Measurements from ENCODE around the gene KNCN. TPM values are rescaled to one million over a fixed set of nuclear protein-coding genes. Genes with fewer than 3 reads are reported as not detected.

KNCN gene
- polyA plus RNA-seq, 3 donors: not detected

DNA sequence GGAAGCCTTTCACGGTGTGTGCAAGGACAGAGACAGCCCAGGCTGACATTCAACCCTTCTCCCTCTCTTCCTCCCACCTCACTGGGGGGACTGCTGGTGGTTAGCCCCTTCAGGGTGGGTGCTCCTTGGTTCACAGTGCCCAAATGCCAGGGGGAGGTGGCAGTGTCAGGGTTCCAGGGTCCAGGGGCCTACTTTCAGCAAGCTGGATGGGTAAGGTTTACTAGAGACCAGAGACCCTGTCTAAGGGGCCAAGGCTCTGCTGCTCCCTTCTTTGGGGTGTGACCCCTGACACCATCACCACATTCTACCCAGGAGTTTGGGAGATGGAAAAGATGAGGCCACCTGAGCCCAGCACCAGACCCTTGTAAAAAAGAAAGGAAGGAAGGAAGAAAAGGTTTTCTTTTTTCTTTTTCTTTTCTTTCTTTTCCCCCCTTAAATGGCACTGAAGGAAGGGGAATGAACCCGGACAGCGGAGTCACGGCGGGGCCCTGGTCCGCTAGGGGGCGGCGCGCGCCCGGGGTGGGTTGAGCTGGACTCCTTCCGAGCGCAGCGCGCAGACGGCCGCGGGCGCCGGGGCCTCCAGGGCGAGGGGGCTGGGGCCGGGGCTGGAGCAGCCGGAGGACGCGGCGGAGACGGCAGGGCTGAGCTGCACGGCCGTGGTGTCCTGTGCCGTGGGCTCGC lies 18.8 kb downstream of the KNCN start:
- WGBS (ENCODE audit: insufficient coverage): 0% methylated on average over 22 of the region's 31 CpGs
- peaks cover 5% of the 10 kb centered on the region for H3K4me1 Mint-ChIP-seq
- H3K36me3 Mint-ChIP-seq: peaks cover 0 to 4% of the 10 kb centered on the region in 2 donors
- H2AFZ ChIP-seq (ENCODE audit: insufficient read depth, low read depth, low read length, poor library complexity, severe bottlenecking): peak overlapping the region; percentile 79
- H3K27me3 ChIP-seq (ENCODE audit: control insufficient read depth in 2 of 2, insufficient read depth in 2 of 2, low read length in 2 of 2): peaks cover 15 to 62% of the 10 kb centered on the region in 2 donors
- TF ChIP-seq, protein P1, sequence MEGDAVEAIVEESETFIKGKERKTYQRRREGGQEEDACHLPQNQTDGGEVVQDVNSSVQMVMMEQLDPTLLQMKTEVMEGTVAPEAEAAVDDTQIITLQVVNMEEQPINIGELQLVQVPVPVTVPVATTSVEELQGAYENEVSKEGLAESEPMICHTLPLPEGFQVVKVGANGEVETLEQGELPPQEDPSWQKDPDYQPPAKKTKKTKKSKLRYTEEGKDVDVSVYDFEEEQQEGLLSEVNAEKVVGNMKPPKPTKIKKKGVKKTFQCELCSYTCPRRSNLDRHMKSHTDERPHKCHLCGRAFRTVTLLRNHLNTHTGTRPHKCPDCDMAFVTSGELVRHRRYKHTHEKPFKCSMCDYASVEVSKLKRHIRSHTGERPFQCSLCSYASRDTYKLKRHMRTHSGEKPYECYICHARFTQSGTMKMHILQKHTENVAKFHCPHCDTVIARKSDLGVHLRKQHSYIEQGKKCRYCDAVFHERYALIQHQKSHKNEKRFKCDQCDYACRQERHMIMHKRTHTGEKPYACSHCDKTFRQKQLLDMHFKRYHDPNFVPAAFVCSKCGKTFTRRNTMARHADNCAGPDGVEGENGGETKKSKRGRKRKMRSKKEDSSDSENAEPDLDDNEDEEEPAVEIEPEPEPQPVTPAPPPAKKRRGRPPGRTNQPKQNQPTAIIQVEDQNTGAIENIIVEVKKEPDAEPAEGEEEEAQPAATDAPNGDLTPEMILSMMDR (IDR thresholded peaks at IDR 0.05): peak; percentile 69
- peak overlapping the region; percentile 74 for H3K4me2 ChIP-seq (replicated peaks; ENCODE audit: extremely low read depth, low read length, poor library complexity, severe bottlenecking)
- intact Hi-C loops (cut with micrococcal nuclease): loop anchor here (2.0 to 10.0 kb wide), 3 partner anchors 56 to 192 kb away; no protein-coding TSS in a partner anchor
- H4K20me1 ChIP-seq (ENCODE audit: insufficient read depth, low read length): no peaks in the 10 kb centered on the region
- no peaks in the 10 kb centered on the region for H3K79me2 ChIP-seq (ENCODE audit: insufficient read depth, low read length)
- H3K27me3 Mint-ChIP-seq (ENCODE audit: low read depth in 3 of 3): peaks cover 48 to 74% (median 57%) of the 10 kb centered on the region in 3 donors
- H3K36me3 ChIP-seq (replicated peaks in 1 of 2; ENCODE audit: control insufficient read depth in 1 of 2, insufficient read depth in 2 of 2, low read length in 2 of 2): no peaks in the 10 kb centered on the region
- peaks cover 3 to 6% of the 10 kb centered on the region in 2 donors for H3K4me1 ChIP-seq (ENCODE audit: control insufficient read depth in 1 of 2, insufficient read depth in 2 of 2, low read length in 2 of 2)
- H3K9me3 Mint-ChIP-seq: peaks cover 0 to 7% (median 2%) of the 10 kb centered on the region in 7 donors
- H3K9me3 ChIP-seq (replicated peaks in 1 of 2; ENCODE audit: control insufficient read depth in 1 of 2, insufficient read depth in 1 of 2, low read length in 2 of 2): no peaks in the 10 kb centered on the region
- DNase-seq: peak; percentile 26 to 45 (median 38)
- H3K4me3 Mint-ChIP-seq: peak overlapping the region; percentile 30 to 31
- no peak overlapping the region for H3K27ac Mint-ChIP-seq
- H3K9ac ChIP-seq (ENCODE audit: insufficient read depth, low read length, poor library complexity, severe bottlenecking): no peak overlapping the region
- H3K4me3 ChIP-seq (replicated peaks in 1 of 3; ENCODE audit: low read depth in 2 of 3, low read length in 3 of 3): peak overlapping the region in 1 of 3 experiments; percentile 68
- no peak overlapping the region for H3K27ac ChIP-seq (ENCODE audit: low read depth in 1 of 2, low read length in 2 of 2)

DNA sequence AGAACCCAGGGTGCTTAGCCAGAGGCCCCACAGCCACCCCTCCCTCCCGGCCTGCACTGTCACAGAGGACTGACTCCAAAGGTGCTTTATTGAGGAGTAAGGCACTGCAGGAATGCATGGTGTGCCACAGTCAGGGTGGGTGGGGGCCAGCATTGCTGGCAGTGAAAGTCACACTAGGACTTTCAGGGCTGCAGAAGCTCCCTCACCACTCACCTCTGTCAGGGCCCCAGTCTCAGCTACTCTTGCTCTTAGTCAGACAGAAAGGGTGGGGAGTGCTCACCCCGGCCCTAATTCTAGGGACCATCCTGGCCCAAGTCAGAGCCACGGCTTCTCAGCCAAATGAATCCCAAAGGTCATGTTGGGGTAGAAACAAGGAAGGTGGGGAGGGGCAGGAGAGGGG lies 19.4 kb downstream of the KNCN start:
- Mint-ChIP-seq H3K27ac (no peak overlapping the region), H3K4me1 (peaks cover 5% of the 10 kb centered on the region), H3K36me3 (peaks cover 0 to 4% of the 10 kb centered on the region in 2 donors), H3K27me3 (ENCODE audit: low read depth in 3 of 3) (peaks cover 43 to 76% (median 59%) of the 10 kb centered on the region in 3 donors), H3K9me3 (peaks cover 0 to 7% (median 2%) of the 10 kb centered on the region in 7 donors), H3K4me3 (no peak overlapping the region)
- 67% methylated on average over 1 of the region's 3 CpGs for WGBS (ENCODE audit: insufficient coverage)
- Histone ChIP-seq H3K36me3 (replicated peaks in 1 of 2; ENCODE audit: control insufficient read depth in 1 of 2, insufficient read depth in 2 of 2, low read length in 2 of 2) (no peaks in the 10 kb centered on the region), H4K20me1 (ENCODE audit: insufficient read depth, low read length) (no peaks in the 10 kb centered on the region), H3K27ac (ENCODE audit: low read depth in 1 of 2, low read length in 2 of 2) (no peak overlapping the region), H3K9me3 (replicated peaks in 1 of 2; ENCODE audit: control insufficient read depth in 1 of 2, insufficient read depth in 1 of 2, low read length in 2 of 2) (no peaks in the 10 kb centered on the region), H3K4me2 (replicated peaks; ENCODE audit: extremely low read depth, low read length, poor library complexity, severe bottlenecking) (no peak overlapping the region), H2AFZ (ENCODE audit: insufficient read depth, low read depth, low read length, poor library complexity, severe bottlenecking) (no peak overlapping the region), H3K4me1 (ENCODE audit: control insufficient read depth in 1 of 2, insufficient read depth in 2 of 2, low read length in 2 of 2) (peaks cover 3 to 6% of the 10 kb centered on the region in 2 donors), H3K4me3 (replicated peaks in 1 of 3; ENCODE audit: low read depth in 2 of 3, low read length in 3 of 3) (no peak overlapping the region), H3K27me3 (ENCODE audit: control insufficient read depth in 2 of 2, insufficient read depth in 2 of 2, low read length in 2 of 2) (peaks cover 15 to 62% of the 10 kb centered on the region in 2 donors), H3K9ac (ENCODE audit: insufficient read depth, low read length, poor library complexity, severe bottlenecking) (no peak overlapping the region), H3K79me2 (ENCODE audit: insufficient read depth, low read length) (no peaks in the 10 kb centered on the region)
- TF ChIP-seq, protein P1 (IDR thresholded peaks at IDR 0.05): no peak
- intact Hi-C loops (cut with micrococcal nuclease): loop anchor here (2.0 to 10.0 kb wide), 3 partner anchors 55 to 193 kb away; no protein-coding TSS in a partner anchor
- DNase-seq: no peak
